Motor neuron (in vitro differentiated cells): ENCODE measurements around the gene CAST. TPM values are rescaled to one million over a fixed set of nuclear protein-coding genes. Genes with fewer than 3 reads are reported as not detected.

Experiments
- ATAC-seq, 8 experiments: fragments of 200-7000 bp; cut with Tn5 transposase; replicated peaks in 6 of 8; 2 replicates each; pipeline ENCODE4 v1.8.0; 2021; ENCODE audit warnings: mild to moderate bottlenecking in 8 of 8, moderate library complexity in 8 of 8
- H3K27ac ChIP-seq, 2 donors: fragments of 250-450 bp; sonication (Bioruptor Pico); 2 replicates each; pipeline ENCODE4 v1.9.0; 2021; ENCODE audit warnings: antibody characterized with exemption in 2 of 2, mild to moderate bottlenecking in 2 of 2, moderate library complexity in 1 of 2
- H3K4me1 ChIP-seq, 2 donors: fragments of 250-450 bp; sonication (Bioruptor Pico); replicated peaks in 1 of 2; 2 replicates each; pipeline ENCODE4 v1.6.1; 2021; ENCODE audit warnings: antibody characterized with exemption in 2 of 2, mild to moderate bottlenecking in 2 of 2, moderate library complexity in 1 of 2
- H3K4me3 ChIP-seq, 5 donors: fragments of 250-450 bp; sonication (Bioruptor Pico); 2 replicates each; pipeline ENCODE4 v1.9.0; 2021; ENCODE audit warnings: antibody characterized with exemption in 5 of 5, mild to moderate bottlenecking in 5 of 5, moderate library complexity in 4 of 5
- WGBS, 10 experiments: fragments of 450-650 bp; shearing (Covaris generic); methylation state at CpG; one replicate each; pipeline ENCODE4 v1.0.0; 2022; 5-methylcytosine and 5-hydroxymethylcytosine counted together
- in situ Hi-C, 9 experiments: fragments of 400-800 bp; cut with MboI; loops; one replicate each; pipeline ENCODE4 v1.15.0; 2021; ENCODE audit warnings: low sequenced_read_pairs in 9 of 9, low pct_unique_long_range_greater_than_20kb in 2 of 9; ENCODE audit not compliant: unreplicated experiment in 9 of 9
- total RNA-seq, 8 experiments: library from RNA; unstranded; fragments of 300-600 nt; gene quantifications; 2 replicates each; pipeline versions ENCODE4 v1.2.3 to v1.2.4, GENCODE V29; 2022

Gene CAST
- total RNA-seq, 8 experiments from 2014 or later, result 18.3 to 104 (median 41.3) TPM

DNA sequence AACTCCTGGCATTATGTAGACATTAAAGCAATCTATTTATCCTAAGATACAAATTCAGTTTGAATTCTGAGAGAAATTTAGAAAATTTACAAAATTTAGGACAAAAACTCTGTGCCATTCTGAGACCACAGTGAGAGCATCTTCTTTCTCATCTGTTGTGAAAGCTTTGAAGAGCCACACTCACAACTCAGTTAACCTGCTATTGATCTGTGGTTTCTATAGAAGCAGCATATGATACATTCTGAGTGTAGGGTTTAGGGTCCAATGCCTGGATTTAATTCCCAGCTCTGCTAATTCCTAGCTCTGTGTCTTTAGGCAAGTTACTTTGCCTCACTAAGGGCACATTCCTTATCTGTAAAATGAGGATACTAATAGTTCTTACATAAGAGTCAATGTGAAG lies 21.6 kb downstream of the CAST start:
- Histone ChIP-seq H3K4me3 (no peak overlapping the region), H3K27ac (no peak overlapping the region), H3K4me1 (no peaks in the 10 kb centered on the region)
- in situ Hi-C loops, result loop anchor here in 1 of 9 experiments (10.0 kb wide), 1 partner anchor 69 kb away; no protein-coding TSS in a partner anchor
- ATAC-seq, result no peak

DNA sequence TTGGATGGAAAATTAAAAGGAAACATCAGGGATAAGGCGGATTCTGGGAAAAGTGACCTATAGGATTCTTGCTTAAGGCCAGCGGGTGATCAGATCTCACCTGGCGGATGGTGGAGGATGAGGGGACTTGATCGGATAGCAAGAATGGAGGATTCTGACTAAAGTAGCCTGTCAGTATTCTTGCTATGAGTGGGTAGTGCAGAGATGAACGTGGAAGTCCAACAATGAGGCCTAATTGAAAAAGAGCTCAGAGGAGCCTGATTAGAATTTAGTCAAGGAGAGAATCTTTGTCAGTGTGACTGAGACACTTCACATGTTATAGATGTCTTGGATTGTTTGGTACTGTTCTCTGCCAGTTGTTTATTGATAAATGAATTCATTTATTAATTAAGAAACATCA lies 24.9 kb downstream of the CAST start:
- H3K27ac ChIP-seq, result no peak overlapping the region

DNA sequence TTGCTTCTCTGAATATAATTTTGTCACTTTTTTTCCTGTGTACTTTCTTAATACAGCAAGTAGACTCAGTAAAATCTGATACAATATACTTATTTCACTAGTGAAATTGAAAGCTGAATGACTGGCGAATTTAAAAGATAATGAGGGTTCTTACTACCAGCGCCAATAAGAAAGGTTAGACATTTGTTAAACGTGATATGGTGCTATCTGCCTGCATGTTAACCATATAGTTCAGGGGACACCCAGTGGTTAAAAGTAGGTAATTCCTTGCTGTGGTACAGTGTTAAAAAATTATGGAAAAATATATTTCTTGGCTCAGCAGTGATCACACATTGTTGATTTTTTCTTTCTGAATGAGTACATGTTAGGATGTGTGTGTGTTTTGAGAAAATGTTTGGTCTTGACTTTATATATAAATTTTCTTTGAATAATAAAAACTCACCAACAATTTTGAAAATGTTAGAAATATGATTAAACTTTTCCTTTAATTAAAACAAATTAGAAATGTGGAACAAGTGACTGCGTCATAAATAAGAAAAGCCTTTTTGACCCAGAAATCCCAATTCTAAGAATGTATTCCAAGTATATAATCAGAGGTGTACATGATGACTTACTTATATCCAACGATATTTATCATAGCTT lies 25.8 kb downstream of the CAST start:
- H3K4me3 ChIP-seq, result no peak overlapping the region
- H3K27ac ChIP-seq, result no peak overlapping the region
- in situ Hi-C loops, result loop anchor here in 1 of 9 experiments (10.0 kb wide), 1 partner anchor 73 kb away; no protein-coding TSS in a partner anchor
- peak; percentile 45 to 88 (median 60) for ATAC-seq
- WGBS, 10 experiments, result 36 to 71% (median 60%) methylated on average over 3 to 5 of the region's 5 CpGs; no CpG with 5 or more reads in 1 of the 10 experiments
- no peaks in the 10 kb centered on the region for H3K4me1 ChIP-seq

More for the DNA sequence above, 24.9 kb downstream of the CAST start:
- in situ Hi-C loops, result loop anchor here in 1 of 9 experiments (10.0 kb wide), 1 partner anchor 72 kb away; no protein-coding TSS in a partner anchor
- Histone ChIP-seq H3K4me3 (no peak overlapping the region), H3K4me1 (no peaks in the 10 kb centered on the region)
- 86 to 100% (median 94%) methylated on average over 2 to 5 of the region's 5 CpGs; no CpG with 5 or more reads in 1 of the 10 experiments for WGBS, 10 experiments
- ATAC-seq, result no peak

DNA sequence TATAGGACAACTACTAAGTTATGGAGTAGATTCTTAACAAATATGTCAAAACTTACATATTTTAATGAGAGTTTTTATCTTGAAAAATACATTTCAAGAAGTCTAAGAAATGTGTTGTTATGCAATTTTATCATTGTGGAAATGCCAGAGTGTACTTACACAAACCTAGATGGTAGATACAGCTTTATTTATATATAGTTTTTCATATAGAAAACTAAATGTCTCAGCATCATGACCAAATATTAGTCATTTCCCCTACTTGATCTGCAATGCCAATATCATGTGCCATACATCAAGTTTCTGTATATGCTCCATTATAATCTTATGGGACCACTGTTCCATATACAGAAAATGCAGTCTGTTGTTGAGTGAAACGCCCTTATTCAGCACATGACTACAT lies 28.7 kb downstream of the CAST start:
- Histone ChIP-seq H3K27ac (no peak overlapping the region), H3K4me3 (no peak overlapping the region), H3K4me1 (no peaks in the 10 kb centered on the region)
- in situ Hi-C loops, result no loop called here
- ATAC-seq, result no peak
- WGBS, 10 experiments, result 50 to 100% (median 80%) methylated on average over 1 of the region's 1 CpG; no CpG with 5 or more reads in 5 of the 10 experiments

DNA sequence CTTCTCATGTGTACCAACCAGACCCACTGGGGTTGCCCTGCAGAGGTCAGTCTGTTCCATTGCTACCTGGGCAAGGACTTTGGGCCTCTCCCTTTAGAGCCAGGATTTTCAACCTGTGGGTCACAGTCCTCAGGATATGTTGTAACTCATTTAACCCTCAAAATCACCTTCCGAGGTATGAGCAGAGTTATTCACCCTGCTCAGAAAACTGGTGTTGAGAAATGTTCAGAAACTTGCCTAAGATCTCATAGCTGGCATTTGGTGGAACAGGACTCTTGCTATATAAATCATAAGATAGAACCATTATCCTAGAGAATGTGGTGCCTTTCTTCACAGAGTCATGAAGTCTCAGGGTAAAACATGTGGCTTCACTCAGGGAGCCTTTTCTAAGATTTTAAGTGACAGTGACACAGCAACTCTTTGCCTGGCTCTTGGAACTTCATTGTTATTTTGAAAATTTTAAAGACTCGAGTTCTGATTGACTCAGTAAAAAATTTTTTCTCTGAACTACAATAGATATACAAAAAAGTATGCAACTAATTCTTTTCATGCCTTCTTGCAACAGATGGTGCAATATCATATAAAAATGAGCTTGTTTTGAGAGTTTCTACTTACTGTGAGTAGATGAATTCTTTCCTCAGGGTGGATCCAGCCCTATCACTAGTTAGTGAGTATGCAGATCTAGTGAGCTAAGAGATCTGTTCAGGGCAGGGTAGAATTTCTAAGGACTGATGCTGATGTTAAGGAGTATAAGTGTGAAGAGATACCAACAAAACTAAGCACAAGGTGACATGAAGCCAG lies 29.5 kb downstream of the CAST start:
- 40 to 100% (median 86%) methylated on average over 1 to 2 of the region's 2 CpGs; no CpG with 5 or more reads in 3 of the 10 experiments for WGBS, 10 experiments
- ATAC-seq, result peak in 2 of 8 experiments; percentile 77 to 90
- in situ Hi-C loops, result no loop called here
- H3K4me1 ChIP-seq, result no peaks in the 10 kb centered on the region
- H3K27ac ChIP-seq, result no peak overlapping the region
- H3K4me3 ChIP-seq, result no peak overlapping the region

DNA sequence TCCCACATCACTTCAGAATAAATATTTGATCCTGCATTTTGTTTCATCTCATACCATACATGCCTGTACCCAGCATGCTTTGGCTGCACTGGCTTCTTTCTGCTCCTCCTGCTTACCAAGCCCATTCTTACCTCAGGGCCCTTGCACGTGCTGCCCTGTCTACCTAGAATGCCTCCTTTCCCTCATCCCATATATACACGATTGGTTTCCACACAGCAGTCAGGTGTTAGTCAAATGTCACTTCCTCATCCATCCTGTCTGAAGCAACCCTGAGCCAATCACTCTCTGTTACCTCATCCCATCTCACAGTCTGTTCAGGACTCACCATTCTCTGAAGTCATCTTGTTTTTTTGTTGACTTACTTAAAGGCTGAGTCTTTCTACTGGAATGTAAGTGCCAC lies 30.3 kb downstream of the CAST start:
- Histone ChIP-seq H3K4me3 (no peak overlapping the region), H3K4me1 (no peaks in the 10 kb centered on the region), H3K27ac (no peak overlapping the region)
- peak in 2 of 8 experiments; percentile 7 to 12 for ATAC-seq
- in situ Hi-C loops, result no loop called here
- 60 to 100% (median 100%) methylated on average over 1 to 2 of the region's 2 CpGs; no CpG with 5 or more reads in 3 of the 10 experiments for WGBS, 10 experiments

DNA sequence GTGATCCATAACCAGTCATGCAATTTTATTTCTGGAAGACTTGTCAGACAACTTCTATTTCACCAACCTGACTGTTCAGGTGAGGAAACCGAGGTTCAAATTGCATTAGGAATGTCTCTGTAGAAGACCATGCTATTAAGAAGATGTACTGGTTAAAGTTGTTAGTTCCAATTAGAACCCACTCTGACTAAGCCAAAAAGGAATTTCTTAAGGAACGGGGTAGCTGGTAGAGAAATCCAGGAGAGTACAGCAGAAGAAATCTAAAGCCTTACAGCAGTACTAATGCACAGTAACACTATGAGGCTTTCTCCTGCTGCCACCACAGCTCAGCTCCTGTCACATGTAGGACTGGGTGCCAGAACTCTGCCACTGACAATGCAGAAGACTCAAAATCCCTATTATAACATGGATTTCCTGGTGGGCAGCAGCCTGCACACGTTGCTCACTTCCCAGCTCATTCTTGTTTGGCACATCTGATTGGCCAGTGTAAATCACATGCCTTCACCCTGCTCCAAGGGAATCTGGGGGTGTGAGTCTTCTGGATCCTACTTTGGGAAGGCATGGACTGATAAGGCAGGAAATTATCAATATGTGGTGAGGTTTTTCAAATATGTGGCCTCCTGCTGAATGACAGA lies 37.1 kb downstream of the CAST start:
- in situ Hi-C loops, result no loop called here
- Histone ChIP-seq H3K4me1 (peaks cover 5 to 11% of the 10 kb centered on the region in 2 donors), H3K27ac (peak overlapping the region in 1 of 2 donors; percentile 30), H3K4me3 (no peak overlapping the region)
- ATAC-seq, result peak in 1 of 8 experiments; percentile 8
- 0 to 100% (median 66%) methylated on average over 1 to 3 of the region's 3 CpGs; no CpG with 5 or more reads in 2 of the 10 experiments for WGBS, 10 experiments

DNA sequence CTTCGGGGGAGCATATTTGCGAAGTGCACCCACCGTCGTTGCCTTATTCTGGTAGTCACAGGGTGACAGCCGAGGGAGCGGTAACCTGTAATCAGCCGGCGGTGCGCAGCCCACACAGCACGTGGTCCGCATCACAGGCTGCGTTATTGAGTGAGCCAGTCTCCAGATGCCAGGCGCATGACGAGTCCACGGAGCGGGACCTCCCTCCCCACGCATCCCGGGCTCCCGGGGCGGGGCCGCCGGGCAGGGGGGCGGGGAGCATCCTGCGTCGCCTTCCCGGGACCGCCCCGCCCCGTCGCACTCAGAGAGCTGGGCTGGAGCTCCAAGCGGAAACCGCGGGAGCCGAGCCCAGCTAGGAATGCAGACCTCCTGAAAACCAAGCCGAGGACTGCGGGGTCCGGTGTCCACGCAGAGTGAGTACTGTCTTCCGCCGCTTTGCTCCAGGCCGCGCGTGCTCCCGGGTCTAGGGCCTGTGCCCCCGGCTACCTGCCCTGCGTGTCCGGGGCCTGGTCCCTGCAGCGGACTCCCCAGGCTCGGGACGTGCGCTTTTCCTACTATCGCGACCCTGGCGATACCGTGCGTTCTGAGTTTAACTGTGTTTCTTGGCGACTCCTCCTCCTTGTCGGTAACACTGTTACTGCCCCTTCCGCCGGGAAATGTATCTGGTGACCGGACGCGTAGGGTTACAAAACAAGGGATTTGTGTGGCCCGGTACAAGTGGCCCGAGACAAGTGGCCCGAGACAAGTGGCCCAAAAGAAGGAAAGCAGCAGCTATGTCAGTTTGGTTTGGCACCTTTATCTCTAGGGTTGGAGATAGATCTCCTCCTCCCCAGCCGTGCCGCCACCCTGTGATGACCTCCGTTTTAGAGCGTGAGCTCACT lies 40.6 kb downstream of the CAST start:
- in situ Hi-C loops, result no loop called here
- ATAC-seq, result peak; percentile 82 to 96 (median 94)
- H3K4me3 ChIP-seq, result peak overlapping the region; percentile 56 to 81 (median 61)
- 0 to 18% (median 2%) methylated on average over 2 to 28 of the region's 70 CpGs; no CpG with 5 or more reads in 3 of the 10 experiments for WGBS, 10 experiments
- H3K27ac ChIP-seq, result peak overlapping the region in 1 of 2 donors; percentile 67
- peaks cover 5 to 11% of the 10 kb centered on the region in 2 donors for H3K4me1 ChIP-seq

DNA sequence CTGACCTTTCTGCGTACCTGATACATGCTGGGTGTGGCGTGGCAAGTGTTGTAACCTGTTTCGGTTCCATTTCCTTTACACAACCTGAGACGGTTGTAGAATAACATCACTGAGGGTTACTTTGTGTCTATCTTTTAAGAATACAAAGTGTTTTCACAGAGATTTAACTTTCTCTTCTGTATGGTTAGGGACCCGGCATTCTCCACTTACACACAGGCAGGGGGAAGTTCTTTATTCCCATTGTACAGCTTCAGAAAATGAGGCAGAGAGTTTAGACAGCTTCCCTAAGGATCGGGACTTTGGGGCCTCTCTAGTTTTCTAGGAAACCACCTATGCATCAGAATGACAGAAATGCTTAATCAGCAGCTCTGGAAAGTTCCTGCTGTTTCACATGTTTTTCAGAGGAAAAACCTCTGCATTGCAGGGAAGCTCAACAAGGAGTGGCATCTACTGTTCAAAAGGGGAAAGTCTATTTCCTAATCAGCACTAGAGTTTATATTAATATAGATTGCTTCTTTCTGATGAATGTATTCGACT lies 41.3 kb downstream of the CAST start:
- WGBS, 10 experiments, result 0 to 33% (median 9%) methylated on average over 2 to 7 of the region's 7 CpGs; no CpG with 5 or more reads in 3 of the 10 experiments
- in situ Hi-C loops, result no loop called here
- ATAC-seq, result no peak
- peak overlapping the region; percentile 56 to 81 (median 61) for H3K4me3 ChIP-seq
- H3K27ac ChIP-seq, result peak overlapping the region in 1 of 2 donors; percentile 67
- H3K4me1 ChIP-seq, result peaks cover 5 to 11% of the 10 kb centered on the region in 2 donors

DNA sequence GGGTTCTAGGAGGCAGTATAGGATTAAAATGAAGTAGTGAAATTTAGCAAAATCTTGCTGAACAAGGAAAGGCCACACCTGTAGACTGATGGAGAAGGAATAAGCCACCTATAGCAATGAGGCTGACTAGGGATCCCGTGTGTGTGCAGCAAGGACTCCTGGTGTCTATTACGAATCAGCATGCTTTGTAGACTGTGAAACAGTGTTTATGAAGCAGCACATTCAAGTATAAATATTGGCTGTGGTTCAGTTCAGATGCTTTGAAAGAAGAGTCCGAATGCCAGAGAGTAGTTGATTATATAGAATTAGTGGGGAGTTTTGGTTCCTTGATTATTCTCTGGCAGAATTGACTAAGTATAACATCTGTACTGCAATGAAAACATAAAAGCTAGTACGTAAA lies 41.8 kb downstream of the CAST start:
- peak overlapping the region in 4 of 5 donors; percentile 56 to 81 (median 61) for H3K4me3 ChIP-seq
- H3K27ac ChIP-seq, result no peak overlapping the region
- 37 to 100% (median 84%) methylated on average over 1 to 4 of the region's 4 CpGs for WGBS, 10 experiments
- ATAC-seq, result no peak
- in situ Hi-C loops, result no loop called here
- peaks cover 5 to 11% of the 10 kb centered on the region in 2 donors for H3K4me1 ChIP-seq

DNA sequence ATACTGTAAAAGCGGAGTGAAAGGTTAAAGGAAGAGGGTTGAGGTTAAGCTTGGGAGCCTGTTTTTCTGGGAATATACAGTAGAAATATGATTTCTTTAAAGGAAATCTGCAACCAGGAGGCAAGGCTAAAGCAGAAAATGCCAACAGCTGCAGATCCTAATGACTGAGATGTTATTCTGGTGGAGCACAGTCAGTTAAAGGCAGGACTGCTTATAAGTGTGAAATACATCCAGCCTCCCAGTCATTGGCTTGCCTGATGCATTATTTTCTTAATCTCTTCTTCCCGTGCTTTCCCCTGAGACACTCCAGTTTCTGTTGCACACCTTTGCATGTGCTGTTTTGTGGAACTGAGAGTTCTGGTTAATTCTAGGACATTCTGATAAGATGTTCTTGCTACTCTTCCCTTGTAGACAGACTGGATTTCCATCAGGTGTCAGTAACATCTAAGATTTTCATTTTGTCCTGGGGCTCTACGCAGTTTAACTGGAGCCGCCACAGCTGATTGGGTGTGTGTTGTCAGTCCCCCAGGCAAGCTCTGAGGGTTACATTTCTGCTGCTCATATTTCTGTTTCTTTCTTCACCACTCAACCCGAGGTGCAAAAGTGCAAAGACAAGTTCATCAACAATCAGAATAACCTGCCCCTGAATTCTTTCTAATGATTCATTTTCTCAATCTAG lies 44.4 kb downstream of the CAST start:
- 82 to 100% (median 91%) methylated on average over 1 to 5 of the region's 5 CpGs; no CpG with 5 or more reads in 2 of the 10 experiments for WGBS, 10 experiments

More for the DNA sequence above, 44.4 kb downstream of the CAST start:
- in situ Hi-C loops, result no loop called here
- H3K27ac ChIP-seq, result no peak overlapping the region
- peaks cover 5 to 6% of the 10 kb centered on the region in 2 donors for H3K4me1 ChIP-seq
- no peak overlapping the region for H3K4me3 ChIP-seq
- ATAC-seq, result no peak
